Astrocyte of the spinal cord (primary cell): ENCODE results near the gene FAAP20.

Experiments used
- DNase-seq: peaks from one replicate; pipeline ENCODE4 v3.0.0; 2011; ENCODE audit warnings: low read depth, low spot score
- H3K4me3 ChIP-seq: 2 replicates; pipeline ENCODE4 v1.5.1; 2011; ENCODE audit warnings: low read depth, mild to moderate bottlenecking, low read length, moderate library complexity
- CTCF ChIP-seq: IDR thresholded peaks from 2 replicates; pipeline ENCODE4 v1.5.1; 2012; ENCODE audit warnings: low read depth, mild to moderate bottlenecking, low read length, inconsistent platforms
- in situ Hi-C: cut with HindIII; loops from 2 replicates; pipeline ENCODE4 v1.10.0; 2017; ENCODE audit warnings: low sequenced_read_pairs

Gene FAAP20

DNA sequence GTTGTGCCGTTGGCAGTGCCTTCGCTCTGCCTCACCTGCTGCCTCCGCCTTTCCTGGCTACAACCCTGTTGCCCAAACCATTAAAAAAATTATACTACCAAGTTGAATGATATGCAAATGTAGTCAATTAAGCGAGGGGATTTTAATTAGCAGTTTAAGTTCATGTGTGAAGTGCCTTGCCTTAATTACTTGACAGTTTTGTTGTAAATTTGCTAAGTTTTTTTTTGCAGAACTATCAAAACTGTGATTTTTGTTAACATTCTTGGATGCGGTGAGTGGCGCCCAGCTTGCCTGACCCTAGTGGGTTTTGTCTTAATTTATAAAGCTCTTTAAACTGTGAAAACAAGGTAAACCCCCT, 44.4 kb upstream of the FAAP20 start:
- DNase-seq, result no peak
- in situ Hi-C loops, result no loop called here
- no peak for TF ChIP-seq CTCF
- no peak overlapping the region for H3K4me3 ChIP-seq

DNA sequence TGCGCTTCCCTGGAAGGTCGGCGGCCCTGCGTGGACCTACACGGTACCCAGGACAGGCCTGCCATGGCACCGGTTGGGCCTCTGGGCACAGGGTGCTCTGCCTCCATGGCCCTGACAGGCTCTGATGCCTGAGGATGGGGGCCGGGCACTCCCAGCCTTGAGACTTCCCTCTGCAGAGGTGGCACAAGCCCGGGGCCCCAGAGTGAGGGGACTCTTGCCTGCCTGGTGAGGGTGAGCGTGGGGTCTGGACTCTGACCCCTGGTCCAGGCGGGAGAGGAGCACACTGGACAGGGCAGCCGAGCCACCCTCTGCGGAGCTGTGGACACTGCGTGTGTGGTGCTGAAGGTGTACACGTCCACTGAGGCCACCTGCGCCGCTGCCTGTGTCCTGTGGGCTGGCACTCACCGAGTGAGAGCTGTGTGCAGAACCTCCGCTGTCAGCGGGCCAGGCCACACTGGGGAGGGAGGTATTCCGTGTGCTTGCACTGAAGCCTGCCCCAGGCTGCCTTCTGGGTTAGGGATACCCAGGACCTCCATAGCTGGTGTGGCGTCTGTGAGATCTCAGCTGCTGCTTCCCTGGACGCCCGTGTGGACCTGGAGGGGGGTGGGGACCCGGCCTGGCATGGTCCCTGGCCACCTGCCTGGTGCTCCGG, 43.9 kb upstream of the FAAP20 start:
- in situ Hi-C loops, result no loop called here
- H3K4me3 ChIP-seq, result no peak overlapping the region
- no peak for TF ChIP-seq CTCF
- no peak for DNase-seq

DNA sequence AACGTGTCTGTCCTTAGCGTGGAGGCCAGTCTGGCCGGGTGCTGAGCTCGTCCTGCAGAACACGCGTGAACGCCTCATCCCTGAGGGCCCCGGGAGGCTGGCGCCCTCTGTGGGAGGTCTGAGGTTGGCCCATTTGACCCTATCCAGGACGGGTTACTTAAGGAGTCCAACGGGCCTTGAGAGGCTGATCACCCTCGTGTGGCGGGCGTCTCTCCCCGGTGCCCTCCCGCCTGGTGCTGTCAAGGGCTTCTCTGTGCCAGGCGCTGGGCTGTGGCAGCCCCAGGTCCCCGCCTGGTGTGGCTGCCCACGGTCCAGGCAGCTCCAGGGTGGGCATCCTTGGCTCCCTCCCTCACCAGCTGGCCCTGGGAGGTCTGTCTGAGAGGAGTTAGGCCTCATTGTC, 43.2 kb upstream of the FAAP20 start:
- in situ Hi-C loops, result no loop called here
- H3K4me3 ChIP-seq, result no peak overlapping the region
- peak; percentile 25 for TF ChIP-seq CTCF
- DNase-seq, result no peak

DNA sequence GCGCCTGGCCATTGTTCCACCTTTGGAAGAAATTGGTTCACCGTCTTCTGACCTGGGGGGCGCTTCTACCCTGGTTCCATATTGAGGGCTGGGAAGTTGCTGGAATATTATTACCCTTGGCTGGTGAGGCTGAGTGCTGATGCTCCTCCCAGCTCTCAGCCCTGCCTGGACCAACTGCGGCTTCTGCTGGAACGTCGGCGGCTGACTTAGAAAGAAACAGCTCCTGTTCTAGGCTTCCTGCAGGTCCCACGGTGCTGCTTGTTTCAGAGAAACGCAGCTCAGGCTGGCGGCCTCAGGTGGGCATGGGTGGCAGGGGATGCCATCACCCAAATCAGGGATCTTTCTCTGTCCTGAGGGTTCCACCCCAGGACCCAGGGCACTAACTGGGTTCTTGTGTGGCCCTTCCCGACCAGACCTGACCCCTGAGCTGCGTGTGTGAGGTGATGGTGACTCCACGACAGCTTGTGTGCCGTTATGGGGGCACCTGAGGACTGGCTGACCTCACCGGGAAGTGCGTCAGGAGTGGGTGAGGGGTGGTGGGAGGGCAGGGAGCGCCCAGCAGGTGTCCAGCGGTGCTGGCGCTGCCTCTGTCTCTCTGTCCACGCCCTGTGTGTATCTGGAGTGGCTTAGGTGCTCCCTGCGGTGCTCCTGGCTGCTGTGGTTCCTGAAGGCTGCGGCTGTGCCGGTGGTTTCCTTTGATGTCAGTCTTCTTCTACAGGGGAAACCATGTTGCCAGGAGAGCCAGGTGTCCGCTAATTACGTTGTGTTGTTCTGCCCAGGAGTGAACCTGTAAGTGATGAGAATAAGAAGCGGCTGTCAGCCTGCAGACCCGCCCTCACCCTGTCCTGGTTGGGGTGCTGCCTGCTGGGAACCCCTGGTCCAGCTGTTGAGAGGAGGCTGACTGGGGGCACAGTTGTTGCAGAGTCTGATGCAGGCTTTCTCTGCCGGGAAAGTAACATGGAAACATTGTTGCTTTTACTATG, 42.4 kb upstream of the FAAP20 start:
- in situ Hi-C loops, result no loop called here
- H3K4me3 ChIP-seq, result no peak overlapping the region
- DNase-seq, result no peak
- TF ChIP-seq CTCF, result no peak

GRCh38 chr1:2235300-2235998, 40.9 kb upstream of the FAAP20 start:
- DNase-seq, result no peak
- in situ Hi-C loops, result no loop called here
- H3K4me3 ChIP-seq, result no peak overlapping the region
- TF ChIP-seq CTCF, result no peak

- peak overlapping the region; percentile 2 for H3K4me3 ChIP-seq
- TF ChIP-seq CTCF, result no peak
- in situ Hi-C loops, result no loop called here
- no peak for DNase-seq
Observed at GRCh38 chr1:2234762-2235113, 40.2 kb upstream of the FAAP20 start.
